ENCODE measurements around the gene AGA.

Gene AGA

GRCh38 chr4:177444911-177445736 is 2.9 kb upstream of the AGA start:
- DNase-seq: no peak

GRCh38 chr4:177441061-177441802 is 1.0 kb downstream of the AGA start:
- DNase-seq: peak; percentile 20

- no peak for DNase-seq
Observed at GRCh38 chr4:177436456-177436855, 5.8 kb downstream of the AGA start.

- no peak for DNase-seq
Observed at GRCh38 chr4:177434667-177435066, 7.6 kb downstream of the AGA start.

- DNase-seq: no peak
Observed at GRCh38 chr4:177427192-177427591, 15.0 kb downstream of the AGA start.

- DNase-seq: no peak
Observed at GRCh38 chr4:177419434-177419833, 22.8 kb downstream of the AGA start.

GRCh38 chr4:177413656-177414055 is 28.6 kb downstream of the AGA start:
- no peak for DNase-seq

- no peak for DNase-seq
Observed at GRCh38 chr4:177413076-177413475, 29.2 kb downstream of the AGA start.

GRCh38 chr4:177411996-177412395 is 30.2 kb downstream of the AGA start:
- no peak for DNase-seq

GRCh38 chr4:177410566-177410965 is 31.7 kb downstream of the AGA start:
- no peak for DNase-seq

GRCh38 chr4:177408023-177408422 is 34.2 kb downstream of the AGA start:
- no peak for DNase-seq

- no peak for DNase-seq
Observed at GRCh38 chr4:177405508-177405907, 36.7 kb downstream of the AGA start.

GRCh38 chr4:177404986-177405385 is 37.3 kb downstream of the AGA start:
- DNase-seq: no peak

GRCh38 chr4:177404342-177404741 is 37.9 kb downstream of the AGA start:
- no peak for DNase-seq

- no peak for DNase-seq
Observed at GRCh38 chr4:177403746-177404145, 38.5 kb downstream of the AGA start.

- DNase-seq: no peak
Observed at GRCh38 chr4:177401658-177402273, 40.5 kb downstream of the AGA start.

GRCh38 chr4:177400030-177400429 is 42.2 kb downstream of the AGA start:
- DNase-seq: no peak

GRCh38 chr4:177396352-177396751 is 45.9 kb downstream of the AGA start:
- DNase-seq: no peak

GRCh38 chr4:177393236-177393635 is 49.0 kb downstream of the AGA start:
- peak; percentile 41 for DNase-seq

- DNase-seq: no peak
Observed at GRCh38 chr4:177391953-177392352, 50.3 kb downstream of the AGA start.

GRCh38 chr4:177391287-177391686 is 51.0 kb downstream of the AGA start:
- no peak for DNase-seq

GRCh38 chr4:177386278-177386815 is 55.9 kb downstream of the AGA start:
- DNase-seq: no peak

GRCh38 chr4:177385576-177386277 is 56.5 kb downstream of the AGA start:
- no peak for DNase-seq

All from CD4-positive, alpha-beta T cell treated with Interleukin-17A for 4 hours (primary cell).